AG04449 (cell line): ENCODE results near the gene SLC5A10.

Experiments
- CTCF ChIA-PET: fragments of 350-600 bp; formaldehyde crosslinking; extraction: SDS; loops from one replicate; lab custom pipeline; 2021; ENCODE audit warnings: antibody characterized with exemption; lab: Yijun Ruan, JAX
- POLR2A ChIA-PET: fragments of 400-600, 350-600 bp; formaldehyde crosslinking; extraction: SDS; loops from one replicate; lab custom pipeline; 2020; ENCODE audit warnings: antibody characterized with exemption, inconsistent platforms; lab: Yijun Ruan, JAX
- DNase-seq: peaks from one replicate; pipeline ENCODE4 v3.0.0-alpha.2; 2010; ENCODE audit warnings: low read depth, low spot score
- H3K4me3 ChIP-seq: 2 replicates; pipeline ENCODE4 v1.5.1; 2011; ENCODE audit warnings: low read depth, mild to moderate bottlenecking, control low read depth, low read length
- CTCF ChIP-seq: IDR thresholded peaks from one replicate; pipeline ENCODE4 v1.5.1; 2011; ENCODE audit warnings: mild to moderate bottlenecking, moderate library complexity, low read length, control low read depth, inconsistent platforms; ENCODE audit not compliant: insufficient read depth; ENCODE audit errors: missing control alignments

Gene SLC5A10

GRCh38 chr17:18987862-18988545 is 36.0 kb downstream of the SLC5A10 start:
- DNase-seq = no peak
- POLR2A ChIA-PET = no interaction called here
- CTCF ChIA-PET = interaction anchor here (1.7 kb wide), 1 partner anchor 27 kb away, joined by 4 read pairs; no protein-coding TSS in a partner anchor

GRCh38 chr17:18988546-18989173 is 36.7 kb downstream of the SLC5A10 start:
- H3K4me3 ChIP-seq = no peak overlapping the region
- ChIA-PET POLR2A (no interaction called here), CTCF (interaction anchor here (1.7 kb wide), 1 partner anchor 28 kb away, joined by 4 read pairs; no protein-coding TSS in a partner anchor)
- DNase-seq = no peak
- TF ChIP-seq CTCF = no peak

More at GRCh38 chr17:18987862-18988545, 36.0 kb downstream of the SLC5A10 start:
- H3K4me3 ChIP-seq = no peak overlapping the region
- no peak for TF ChIP-seq CTCF

GRCh38 chr17:18990331-18990730 is 38.4 kb downstream of the SLC5A10 start:
- H3K4me3 ChIP-seq = no peak overlapping the region
- no peak for DNase-seq
- no peak for TF ChIP-seq CTCF
- CTCF ChIA-PET = interaction anchor here (1.3 to 1.4 kb wide), 2 partner anchors 11 to 29 kb away, joined by 4 read pairs; no protein-coding TSS in a partner anchor
- POLR2A ChIA-PET = no interaction called here

- no peak for TF ChIP-seq CTCF
- POLR2A ChIA-PET = no interaction called here
- CTCF ChIA-PET = interaction anchor here (1.4 kb wide), 1 partner anchor 31 kb away, joined by 4 read pairs; no protein-coding TSS in a partner anchor
- no peak for DNase-seq
- H3K4me3 ChIP-seq = no peak overlapping the region
These were observed 39.8 kb downstream of the SLC5A10 start for GRCh38 chr17:18991531-18992315.

GRCh38 chr17:18992454-18993130 is 40.6 kb downstream of the SLC5A10 start:
- no peak for DNase-seq
- ChIA-PET POLR2A (no interaction called here), CTCF (interaction anchor here (1.0 kb wide), 1 partner anchor 34 kb away, joined by 3 read pairs; no protein-coding TSS in a partner anchor)
- no peak for TF ChIP-seq CTCF
- no peak overlapping the region for H3K4me3 ChIP-seq
